Stimulated activated CD4-positive, alpha-beta T cell treated with anti-CD3 and anti-CD28 coated beads, Interleukin-15, amount 100 ng/mL, for 24 hours (primary cell): ENCODE data around the gene PSMD6.
A peak's percentile ranks its signal among the peaks of the same experiment; 100 is the strongest.

Experiments
- DNase-seq: peaks from one replicate; pipeline ENCODE4 v3.0.0-alpha.2; 2020

Gene PSMD6

DNA sequence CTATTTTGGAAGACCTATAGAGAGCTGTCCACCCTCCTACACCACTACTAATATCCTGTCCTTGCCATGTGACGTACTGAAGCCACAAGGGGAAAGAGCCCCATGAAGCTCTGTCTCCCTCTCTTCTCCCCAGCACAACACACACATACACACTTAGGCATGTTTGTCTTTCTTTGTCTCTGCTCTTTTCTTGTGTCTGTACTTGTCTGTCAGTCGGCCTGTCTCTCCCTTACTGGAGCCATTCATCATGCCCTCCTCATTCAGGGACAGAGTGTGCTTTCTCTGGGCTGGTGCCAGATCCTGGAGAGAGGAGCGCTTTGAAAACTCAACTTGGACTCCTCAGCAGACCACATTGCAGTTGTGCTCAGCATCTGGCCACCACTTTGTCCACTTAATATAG is 47.6 kb downstream of the PSMD6 start:
- no peak for DNase-seq

DNA sequence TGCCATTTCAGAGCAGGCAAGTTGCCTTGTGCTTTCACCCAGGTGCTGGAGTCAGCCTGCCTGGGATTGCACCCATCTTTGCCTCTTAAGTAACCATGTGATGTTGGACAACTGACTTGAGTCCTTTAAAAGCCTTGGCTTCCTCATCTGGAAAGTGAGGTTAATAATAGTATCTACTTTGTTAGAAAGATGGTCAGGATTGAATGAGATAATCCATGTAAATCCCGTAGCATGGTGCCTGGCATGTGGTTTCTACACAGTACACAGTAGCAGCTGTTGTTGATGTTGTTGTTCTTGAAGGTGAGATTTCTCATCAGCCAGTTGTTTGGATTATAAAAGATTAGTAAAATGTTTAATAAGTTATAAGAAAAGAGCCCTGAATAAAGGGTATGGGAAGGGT is 48.8 kb downstream of the PSMD6 start:
- DNase-seq: no peak

DNA sequence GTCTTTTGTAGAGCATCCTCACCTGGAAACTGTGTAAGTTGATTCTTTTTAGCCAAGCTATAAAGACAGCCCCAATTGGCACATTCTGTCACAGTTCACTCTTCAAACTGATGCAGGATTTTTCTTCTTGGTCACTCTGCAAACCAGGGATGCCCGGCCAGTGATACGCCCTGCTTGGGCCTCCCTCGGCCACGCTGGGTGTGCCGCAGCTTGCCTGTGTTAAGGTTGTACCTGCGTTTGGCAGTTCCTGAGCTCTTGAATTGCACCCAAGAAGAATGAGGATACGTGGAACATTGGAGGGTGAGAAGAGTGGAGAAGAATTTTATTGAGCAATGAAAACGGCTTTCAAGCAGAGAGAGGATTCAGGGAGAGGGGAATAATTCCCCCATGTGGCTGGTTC is 49.9 kb downstream of the PSMD6 start:
- no peak for DNase-seq

- no peak for DNase-seq
Measured at GRCh38 chr3:63972987-63973386, 50.3 kb downstream of the PSMD6 start.

DNA sequence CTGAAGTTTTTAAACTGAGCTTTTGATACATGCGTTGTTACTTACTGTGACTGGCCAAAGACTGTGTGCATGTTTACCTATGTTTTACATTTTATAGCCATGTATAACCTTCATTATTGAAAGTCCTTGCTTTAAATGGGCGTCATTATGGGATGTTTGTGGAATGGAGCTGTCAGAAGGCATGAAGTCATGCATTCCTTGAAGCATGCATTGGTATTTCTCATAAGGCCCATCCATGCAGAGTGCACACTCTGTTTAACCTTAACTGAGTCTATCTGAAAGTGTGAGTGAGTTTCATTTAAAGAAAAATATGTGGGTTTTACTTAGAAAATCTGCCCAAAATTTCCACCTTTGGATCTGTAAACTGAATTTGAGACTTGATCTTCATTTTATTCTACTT is 51.1 kb downstream of the PSMD6 start:
- DNase-seq: no peak

DNA sequence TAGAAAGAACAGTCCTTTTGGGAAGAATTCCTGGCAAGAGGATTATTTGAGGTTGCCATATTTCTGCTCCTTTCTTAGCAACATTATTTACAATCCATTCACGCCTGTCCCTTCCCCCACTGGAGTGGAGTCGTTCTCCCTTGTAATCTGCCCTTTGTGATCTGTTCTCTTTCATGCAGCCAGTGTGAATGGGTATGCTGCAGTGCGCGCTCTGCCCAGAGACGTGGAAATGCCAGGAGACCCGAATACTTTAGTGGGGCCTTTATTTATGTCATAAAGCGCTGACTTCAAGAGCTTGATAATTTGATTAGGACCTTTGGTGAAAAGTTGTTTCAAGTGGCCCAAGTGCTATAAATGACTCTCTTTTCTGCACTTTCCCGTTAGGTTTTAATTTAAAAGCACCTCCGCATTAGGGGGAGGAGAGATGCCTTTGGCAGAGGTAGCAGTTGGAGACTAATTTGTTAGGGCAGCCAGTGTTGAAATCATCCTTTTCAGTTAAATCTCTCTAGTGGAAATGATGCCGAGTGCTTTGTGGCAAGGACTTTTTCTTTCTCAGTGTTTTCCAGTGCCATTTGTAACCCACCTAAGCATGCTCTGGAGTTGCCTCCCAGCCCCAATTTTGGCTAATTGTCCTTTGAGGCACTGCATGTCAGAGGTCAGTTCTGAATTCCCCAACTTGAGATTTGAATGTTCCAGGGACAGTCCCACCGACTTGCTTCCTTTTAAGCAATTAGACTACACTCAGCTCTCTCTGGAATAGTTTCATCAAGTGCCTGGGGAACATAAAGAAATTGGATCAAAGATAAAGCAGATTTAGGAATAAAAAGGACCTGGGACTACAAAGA is 52.4 kb downstream of the PSMD6 start:
- DNase-seq: no peak

DNA sequence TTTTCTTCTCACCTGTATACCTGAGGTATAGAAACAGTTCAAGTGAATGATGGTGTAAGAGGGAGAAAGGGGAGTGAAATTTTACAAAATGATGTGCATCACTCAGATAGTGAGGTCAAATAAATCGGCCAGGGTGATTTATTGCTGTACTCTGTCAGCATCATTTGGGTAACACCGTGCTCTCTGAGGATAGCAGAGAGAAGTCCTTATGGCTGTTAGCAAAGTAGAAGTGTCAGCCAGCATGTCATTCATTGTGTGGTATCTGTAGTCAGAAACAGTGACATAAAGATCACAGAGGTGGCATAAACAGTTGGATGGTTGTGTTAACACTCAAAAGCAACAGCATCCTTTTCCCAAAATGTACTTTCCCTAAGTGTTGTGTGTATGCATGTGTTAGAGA is 53.4 kb downstream of the PSMD6 start:
- no peak for DNase-seq

DNA sequence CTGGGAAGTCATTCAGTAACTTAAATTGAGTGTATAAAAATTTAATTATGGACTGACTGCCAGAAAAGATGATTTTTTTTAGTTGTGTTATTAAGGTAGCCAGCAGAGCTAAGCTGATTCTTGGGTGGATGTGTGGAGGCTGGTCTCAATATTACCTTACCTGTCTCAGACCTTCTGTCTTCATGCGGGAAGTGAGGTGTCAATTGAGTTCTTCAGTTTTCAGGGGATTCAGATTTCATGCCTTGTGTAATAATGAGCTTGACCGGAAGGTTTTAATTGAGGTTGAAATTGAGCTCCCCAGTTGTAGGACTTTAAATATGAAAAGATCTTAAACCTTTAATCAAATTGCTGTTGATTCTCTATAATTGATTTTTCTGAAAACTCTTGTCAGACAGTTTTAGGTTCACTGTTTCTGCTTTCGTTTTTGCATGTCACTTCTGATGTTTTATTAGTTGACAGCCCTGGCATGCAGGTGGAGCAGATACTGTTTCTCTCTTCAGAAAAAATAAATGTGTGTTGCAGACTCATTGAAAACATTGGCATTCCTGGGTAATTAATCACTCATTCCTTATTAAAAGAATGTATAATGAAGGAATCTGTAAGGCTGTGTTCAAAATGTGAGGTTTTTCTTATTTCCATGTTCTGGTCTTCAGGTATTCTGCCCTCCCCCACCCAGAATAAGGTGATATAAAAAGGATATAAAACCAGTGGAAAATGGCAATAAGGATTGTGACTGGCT is 54.5 kb downstream of the PSMD6 start:
- no peak for DNase-seq

- DNase-seq: peak; percentile 14
Measured at GRCh38 chr3:63967675-63968611, 55.4 kb downstream of the PSMD6 start.

DNA sequence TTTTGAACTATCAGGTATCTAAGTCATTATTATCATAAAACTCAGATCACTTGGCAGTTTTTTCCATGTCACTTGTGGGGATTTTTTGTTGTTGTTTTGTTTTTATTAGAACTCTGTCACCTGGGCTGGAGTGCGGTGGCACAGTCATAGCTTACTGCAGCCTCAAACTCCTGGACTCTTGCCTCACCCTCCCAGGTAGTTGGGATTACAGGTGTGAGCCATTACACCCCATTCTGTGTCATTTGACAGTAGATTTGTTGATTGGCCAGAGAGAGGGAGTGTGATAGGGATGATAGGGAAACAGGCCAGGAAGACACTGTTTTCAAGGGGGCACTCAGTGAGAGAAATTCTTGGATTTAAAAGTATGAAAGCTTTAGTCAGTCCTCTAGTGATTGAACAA is 56.4 kb downstream of the PSMD6 start:
- DNase-seq: no peak

DNA sequence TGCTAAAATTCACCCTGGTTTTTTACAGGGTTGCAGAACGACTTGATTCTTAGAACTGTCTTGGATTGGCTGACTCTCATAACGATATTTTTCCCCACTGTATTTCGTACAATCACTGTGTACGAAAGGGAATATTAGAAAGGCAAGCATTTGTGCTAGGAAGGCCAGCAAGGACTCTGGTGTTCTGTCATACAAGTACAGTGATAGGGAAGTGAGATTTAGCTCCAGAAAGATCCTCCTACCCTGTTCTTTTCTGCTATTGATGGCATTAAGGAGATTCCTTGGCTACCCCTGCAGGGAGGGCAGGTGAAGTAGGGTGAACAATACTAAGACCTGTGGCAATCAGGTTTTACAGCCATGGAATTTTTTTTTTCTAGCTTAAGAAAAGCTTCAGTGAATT is 57.3 kb downstream of the PSMD6 start:
- no peak for DNase-seq

DNA sequence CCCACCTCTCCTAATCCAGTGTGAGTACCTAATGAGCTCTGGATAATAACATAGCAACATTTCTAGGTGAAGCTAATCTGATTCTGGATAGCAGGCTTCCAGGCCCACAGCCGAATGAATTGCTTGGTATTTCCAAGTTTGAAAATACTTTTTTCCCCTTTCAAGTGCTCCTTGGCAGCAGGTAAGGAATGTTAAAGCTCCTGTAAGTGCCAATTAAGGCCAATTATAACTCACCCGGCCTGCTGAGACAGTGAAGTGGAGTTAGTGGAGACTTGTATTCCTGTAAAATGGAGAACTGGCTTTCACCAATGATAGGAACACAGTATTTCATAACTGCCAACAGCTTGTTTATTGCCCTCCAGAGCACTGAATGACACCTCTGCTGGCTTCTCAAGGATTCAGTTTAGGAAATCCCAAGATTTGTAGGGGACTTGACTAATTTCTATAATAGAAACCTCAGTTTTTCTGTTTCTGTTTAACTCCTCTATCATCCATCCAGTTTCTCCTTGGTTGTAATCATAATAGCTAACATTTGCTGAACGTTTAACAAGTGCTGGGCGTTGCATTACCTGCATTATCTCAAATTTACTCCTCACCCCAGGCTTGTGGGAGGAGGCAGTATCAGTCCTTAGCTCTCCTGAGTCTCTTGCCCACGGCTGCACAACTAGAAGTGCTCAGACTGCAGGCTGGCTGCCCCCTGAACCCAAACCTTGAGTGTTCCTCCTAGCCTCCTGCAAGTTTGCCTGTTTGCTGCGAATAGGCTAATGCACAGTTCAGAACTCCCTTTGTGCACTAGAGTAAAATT is 58.4 kb downstream of the PSMD6 start:
- no peak for DNase-seq

DNA sequence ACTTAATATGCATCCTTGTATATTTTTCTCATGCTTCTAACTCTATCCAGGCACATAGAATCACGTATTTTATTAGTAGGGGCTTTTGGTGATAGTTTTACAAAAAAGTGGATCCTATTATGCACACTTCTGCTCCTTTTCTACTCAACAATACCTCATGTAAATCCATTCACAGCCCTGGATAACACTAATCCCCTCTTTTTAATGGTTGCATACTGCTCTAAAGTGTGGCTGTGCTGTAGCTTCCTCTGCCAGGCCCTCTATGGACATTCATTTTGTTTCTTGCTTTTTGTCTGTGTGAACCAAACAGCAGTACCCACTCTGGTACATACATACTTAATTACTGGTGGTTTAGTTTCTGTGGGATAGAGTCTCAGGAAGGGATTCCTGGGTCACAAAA is 59.8 kb downstream of the PSMD6 start:
- no peak for DNase-seq

- DNase-seq: no peak
Measured at GRCh38 chr3:63961891-63962290, 61.4 kb downstream of the PSMD6 start.
